ENCODE measurements around the gene TK2.
"Not testable (repeated sequence)": the region's sequence is repeated elsewhere in the genome, so short reads cannot be mapped to it uniquely, and the experiment has no call there.

Gene TK2

GRCh38 chr16:66519482-66520373 lies 30.2 kb downstream of the TK2 start:
- no peak for DNase-seq

GRCh38 chr16:66517586-66518263 lies 32.2 kb downstream of the TK2 start:
- no peak for DNase-seq

- DNase-seq: no peak
These were observed 32.9 kb downstream of the TK2 start for GRCh38 chr16:66516808-66517585.

- no peak for DNase-seq
These were observed 33.5 kb downstream of the TK2 start for GRCh38 chr16:66516509-66516807.

GRCh38 chr16:66515596-66516508 lies 34.1 kb downstream of the TK2 start:
- DNase-seq: no peak

- DNase-seq: not testable (repeated sequence)
These were observed 34.8 kb downstream of the TK2 start for GRCh38 chr16:66514980-66515595.

GRCh38 chr16:66514391-66514790 lies 35.5 kb downstream of the TK2 start:
- not testable (repeated sequence) for DNase-seq

GRCh38 chr16:66513111-66513723 lies 36.7 kb downstream of the TK2 start:
- no peak for DNase-seq

- no peak for DNase-seq
These were observed 37.4 kb downstream of the TK2 start for GRCh38 chr16:66512272-66513110.

GRCh38 chr16:66511602-66512271 lies 38.2 kb downstream of the TK2 start:
- no peak for DNase-seq

- no peak for DNase-seq
These were observed 39.0 kb downstream of the TK2 start for GRCh38 chr16:66510711-66511601.

- no peak for DNase-seq
These were observed 39.6 kb downstream of the TK2 start for GRCh38 chr16:66510298-66510697.

GRCh38 chr16:66509576-66509975 lies 40.3 kb downstream of the TK2 start:
- DNase-seq: no peak

- no peak for DNase-seq
These were observed 40.9 kb downstream of the TK2 start for GRCh38 chr16:66508914-66509496.

- DNase-seq: no peak
These were observed 41.5 kb downstream of the TK2 start for GRCh38 chr16:66508248-66508913.

- no peak for DNase-seq
These were observed 42.1 kb downstream of the TK2 start for GRCh38 chr16:66507731-66508239.

- no peak for DNase-seq
These were observed 46.3 kb downstream of the TK2 start for GRCh38 chr16:66503612-66504011.

- DNase-seq: no peak
These were observed 46.9 kb downstream of the TK2 start for GRCh38 chr16:66503030-66503429.
